Adrenal gland (tissue), 5 donors: ENCODE data around the gene AP4B1.

Source experiments
- CTCF ChIP-seq, 6 experiments: fragments of 450-650 bp in 4 of 6; fragments of 200-600 bp in 2 of 6; sonication (generic) in 1 of 6; IDR thresholded peaks; 1 replicate in 5 of 6; 2 replicates in 1 of 6; pipeline versions ENCODE4 v1.5.1 to v1.8.0; 2016 to 2021; ENCODE audit warnings: antibody characterized with exemption in 6 of 6, mild to moderate bottlenecking in 2 of 6, moderate library complexity in 1 of 6
- POLR2A ChIP-seq, 2 donors: fragments of 450-650 bp; IDR thresholded peaks; one replicate each; pipeline ENCODE4 v1.6.1; 2017; ENCODE audit warnings: antibody characterized with exemption in 2 of 2, mild to moderate bottlenecking in 2 of 2, moderate library complexity in 1 of 2
- donor health status: DM: no; HTN: no; CAD: no.

- TF ChIP-seq POLR2A (IDR thresholded peaks at IDR 0.05) (no peak), CTCF (IDR thresholded peaks at IDR 0.05) (no peak)
Observed at GRCh38 chr1:113937146-113937545, 32.5 kb upstream of the AP4B1 start.
